HEK293T (cell line): ENCODE results near the gene GOLGA6L7.
"Not testable (repeated sequence)": the region's sequence is repeated elsewhere in the genome, so short reads cannot be mapped to it uniquely, and the experiment has no call there.

Experiments used
- ELF4 ChIP-seq: fragments of 450-650 bp; IDR thresholded peaks from 2 replicates; pipeline ENCODE4 v1.6.1; 2017; ENCODE audit warnings: antibody characterized with exemption
- FOXA1 ChIP-seq: fragments of 450-650 bp; IDR thresholded peaks from 2 replicates; pipeline ENCODE4 v1.6.1; 2016; ENCODE audit warnings: mild to moderate bottlenecking
- NFRKB ChIP-seq: fragments of 450-650 bp; IDR thresholded peaks from 2 replicates; pipeline ENCODE4 v1.6.1; 2016; ENCODE audit warnings: mild to moderate bottlenecking, moderate library complexity
- PKNOX1 ChIP-seq: fragments of 450-650 bp; IDR thresholded peaks from 2 replicates; pipeline ENCODE4 v1.6.1; 2016
- SUZ12 ChIP-seq: fragments of 450-650 bp; IDR thresholded peaks from 2 replicates; pipeline ENCODE4 v1.6.1; 2016; ENCODE audit warnings: mild to moderate bottlenecking
- TARDBP ChIP-seq: fragments of 450-650 bp; IDR thresholded peaks from 2 replicates; pipeline ENCODE4 v1.6.1; 2016
- ZNF384 ChIP-seq: fragments of 450-650 bp; IDR thresholded peaks from 2 replicates; pipeline ENCODE4 v1.6.1; 2016

- not testable (repeated sequence) for TF ChIP-seq SUZ12, ZNF384, FOXA1, NFRKB, TARDBP, ELF4, PKNOX1
Measured at GRCh38 chr15:28853654-28854053, 5.2 kb upstream of the GOLGA6L7 start.
